Measurements from ENCODE around the gene MLF1.

DNA sequence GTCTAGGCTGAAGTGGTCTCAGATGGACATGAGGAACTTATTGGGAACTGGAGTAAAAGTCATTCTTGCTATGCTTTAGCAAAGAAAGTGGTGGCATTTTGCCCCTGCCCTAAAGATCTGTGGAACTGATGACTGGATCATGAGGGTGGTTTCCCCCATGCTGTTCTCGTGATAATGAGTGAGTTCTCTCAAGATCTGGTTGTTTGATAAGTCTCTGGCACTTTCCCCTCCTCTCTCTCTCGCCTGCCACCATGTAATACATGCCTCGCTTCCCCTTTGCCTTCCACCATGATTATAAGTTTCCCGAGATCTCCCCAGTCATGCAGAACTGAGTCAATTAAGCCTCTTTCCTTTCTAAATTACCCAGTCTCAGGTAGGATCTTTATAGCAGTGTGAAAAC lies 11.5 kb upstream of the MLF1 start:
- no peak for TF ChIP-seq ZNF423 (tag by site-specific recombination; IDR thresholded peaks at IDR 0.05)
- no peak for TF ChIP-seq ZNF596 (tag by site-specific recombination; IDR thresholded peaks at IDR 0.05)
- TF ChIP-seq ZNF324 (tag by site-specific recombination; IDR thresholded peaks at IDR 0.05): no peak
- TF ChIP-seq, protein P1, sequence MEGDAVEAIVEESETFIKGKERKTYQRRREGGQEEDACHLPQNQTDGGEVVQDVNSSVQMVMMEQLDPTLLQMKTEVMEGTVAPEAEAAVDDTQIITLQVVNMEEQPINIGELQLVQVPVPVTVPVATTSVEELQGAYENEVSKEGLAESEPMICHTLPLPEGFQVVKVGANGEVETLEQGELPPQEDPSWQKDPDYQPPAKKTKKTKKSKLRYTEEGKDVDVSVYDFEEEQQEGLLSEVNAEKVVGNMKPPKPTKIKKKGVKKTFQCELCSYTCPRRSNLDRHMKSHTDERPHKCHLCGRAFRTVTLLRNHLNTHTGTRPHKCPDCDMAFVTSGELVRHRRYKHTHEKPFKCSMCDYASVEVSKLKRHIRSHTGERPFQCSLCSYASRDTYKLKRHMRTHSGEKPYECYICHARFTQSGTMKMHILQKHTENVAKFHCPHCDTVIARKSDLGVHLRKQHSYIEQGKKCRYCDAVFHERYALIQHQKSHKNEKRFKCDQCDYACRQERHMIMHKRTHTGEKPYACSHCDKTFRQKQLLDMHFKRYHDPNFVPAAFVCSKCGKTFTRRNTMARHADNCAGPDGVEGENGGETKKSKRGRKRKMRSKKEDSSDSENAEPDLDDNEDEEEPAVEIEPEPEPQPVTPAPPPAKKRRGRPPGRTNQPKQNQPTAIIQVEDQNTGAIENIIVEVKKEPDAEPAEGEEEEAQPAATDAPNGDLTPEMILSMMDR (tag by site-specific recombination; IDR thresholded peaks at IDR 0.05): no peak
- TF ChIP-seq HOXD13 (CRISPR knock-in tag; IDR thresholded peaks at IDR 0.05; ENCODE audit: borderline replicate concordance): no peak
- TF ChIP-seq MZF1 (tag by site-specific recombination; IDR thresholded peaks at IDR 0.05; ENCODE audit: borderline replicate concordance): no peak
- TF ChIP-seq ZEB2 (tag by site-specific recombination; IDR thresholded peaks at IDR 0.05): no peak
- no peak for TF ChIP-seq ZNF639 (tag by site-specific recombination; IDR thresholded peaks at IDR 0.05)
- no peak for TF ChIP-seq ZNF274 (IDR thresholded peaks at IDR 0.05; ENCODE audit: low read length)
- TF ChIP-seq ZNF274 (tag by site-specific recombination; IDR thresholded peaks at IDR 0.05; ENCODE audit: borderline replicate concordance): no peak

All from HEK293 (cell line).